HEK293 (cell line): ENCODE results near the gene ZNF594.

Source experiments
- SALL2 ChIP-seq: fragments of 450-650 bp; formaldehyde crosslinking; IDR thresholded peaks from 2 replicates; pipeline ENCODE4 v1.5.0; 2017; ENCODE audit warnings: missing biosample characterization, mild to moderate bottlenecking, missing genetic modification characterization, borderline replicate concordance
- ZNF155 ChIP-seq: fragments of 450-650 bp; formaldehyde crosslinking; IDR thresholded peaks from 2 replicates; pipeline ENCODE4 v1.5.1; 2016; ENCODE audit warnings: missing biosample characterization, missing genetic modification characterization
- ZNF221 ChIP-seq: fragments of 450-650 bp; formaldehyde crosslinking; IDR thresholded peaks from 2 replicates; pipeline ENCODE4 v1.5.1; 2017; ENCODE audit warnings: missing biosample characterization, missing genetic modification characterization, borderline replicate concordance
- ZNF248 ChIP-seq: fragments of 450-650 bp; formaldehyde crosslinking; IDR thresholded peaks from 2 replicates; pipeline ENCODE4 v1.5.1; 2017; ENCODE audit warnings: missing biosample characterization, missing genetic modification characterization
- ZNF266 ChIP-seq: fragments of 450-650 bp; formaldehyde crosslinking; IDR thresholded peaks from 2 replicates; pipeline ENCODE4 v1.5.1; 2016; ENCODE audit warnings: missing biosample characterization, missing genetic modification characterization, low read depth
- ZNF37A ChIP-seq: fragments of 450-650 bp; IDR thresholded peaks from 2 replicates; pipeline ENCODE4 v1.5.1; 2018; ENCODE audit warnings: missing biosample characterization, missing genetic modification characterization
- ZNF394 ChIP-seq: fragments of 450-650 bp; formaldehyde crosslinking; IDR thresholded peaks from 2 replicates; pipeline ENCODE4 v1.5.1; 2016; ENCODE audit warnings: missing biosample characterization, missing genetic modification characterization, mild to moderate bottlenecking, moderate library complexity, borderline replicate concordance
- ZNF544 ChIP-seq: fragments of 450-650 bp; formaldehyde crosslinking; IDR thresholded peaks from 2 replicates; pipeline ENCODE4 v1.5.0; 2017; ENCODE audit warnings: missing biosample characterization, missing genetic modification characterization
- ZNF585B ChIP-seq: fragments of 450-650 bp; formaldehyde crosslinking; IDR thresholded peaks from 2 replicates; pipeline ENCODE4 v1.5.1; 2016; ENCODE audit warnings: missing biosample characterization, missing genetic modification characterization
- ZNF623 ChIP-seq: fragments of 450-650 bp; formaldehyde crosslinking; IDR thresholded peaks from 2 replicates; pipeline ENCODE4 v1.5.1; 2016; ENCODE audit warnings: missing biosample characterization, missing genetic modification characterization
- ZNF624 ChIP-seq: fragments of 450-650 bp; formaldehyde crosslinking; IDR thresholded peaks from 2 replicates; pipeline ENCODE4 v1.5.1; 2017; ENCODE audit warnings: missing biosample characterization, missing genetic modification characterization
- ZNF785 ChIP-seq: fragments of 450-650 bp; formaldehyde crosslinking; IDR thresholded peaks from 2 replicates; pipeline ENCODE4 v1.5.1; 2016; ENCODE audit warnings: missing biosample characterization, missing genetic modification characterization
- ZSCAN23 ChIP-seq: fragments of 450-650 bp; formaldehyde crosslinking; IDR thresholded peaks from 2 replicates; pipeline ENCODE4 v1.5.1; 2016; ENCODE audit warnings: missing biosample characterization, missing genetic modification characterization
- ZXDB ChIP-seq: fragments of 450-650 bp; formaldehyde crosslinking; IDR thresholded peaks from 2 replicates; pipeline ENCODE4 v1.5.1; 2016; ENCODE audit warnings: missing biosample characterization, missing genetic modification characterization
- TF ChIP-seq, protein P1 (sequence below): fragments of 450-650 bp; formaldehyde crosslinking; IDR thresholded peaks from 2 replicates; pipeline ENCODE4 v1.5.1; 2016; ENCODE audit warnings: missing biosample characterization, missing genetic modification characterization
- TF ChIP-seq, protein P2 (sequence below): fragments of 450-650 bp; formaldehyde crosslinking; IDR thresholded peaks from 2 replicates; pipeline ENCODE4 v1.5.1; 2016; ENCODE audit warnings: missing biosample characterization, missing genetic modification characterization
- TF ChIP-seq, protein P3 (sequence below): fragments of 450-650 bp; formaldehyde crosslinking; IDR thresholded peaks from 2 replicates; pipeline ENCODE4 v1.5.1; 2016; ENCODE audit warnings: missing biosample characterization, missing genetic modification characterization
- TF ChIP-seq, protein P4 (sequence below): IDR thresholded peaks from 2 replicates; pipeline ENCODE4 v1.6.1; 2011; ENCODE audit warnings: mild to moderate bottlenecking, low read depth, low read length, borderline replicate concordance
- TF ChIP-seq, protein P5 (sequence below): fragments of 450-650 bp; formaldehyde crosslinking; IDR thresholded peaks from 2 replicates; pipeline ENCODE4 v1.5.1; 2016; ENCODE audit warnings: missing biosample characterization, missing genetic modification characterization
- TF ChIP-seq, protein P6 (sequence below): fragments of 450-650 bp; formaldehyde crosslinking; IDR thresholded peaks from 2 replicates; pipeline ENCODE4 v1.5.1; 2016; ENCODE audit warnings: missing biosample characterization, missing genetic modification characterization
- TF ChIP-seq, protein P7 (sequence below): fragments of 450-650 bp; formaldehyde crosslinking; IDR thresholded peaks from 2 replicates; pipeline ENCODE4 v1.5.1; 2016; ENCODE audit warnings: missing biosample characterization, missing genetic modification characterization
- TF ChIP-seq, protein P8 (sequence below): fragments of 450-650 bp; formaldehyde crosslinking; IDR thresholded peaks from 2 replicates; pipeline ENCODE4 v1.5.1; 2016; ENCODE audit warnings: missing biosample characterization, missing genetic modification characterization, borderline replicate concordance
- TF ChIP-seq, protein P9 (sequence below): fragments of 450-650 bp; formaldehyde crosslinking; IDR thresholded peaks from 2 replicates; pipeline ENCODE4 v1.5.1; 2016; ENCODE audit warnings: missing biosample characterization, missing genetic modification characterization

Gene ZNF594

DNA sequence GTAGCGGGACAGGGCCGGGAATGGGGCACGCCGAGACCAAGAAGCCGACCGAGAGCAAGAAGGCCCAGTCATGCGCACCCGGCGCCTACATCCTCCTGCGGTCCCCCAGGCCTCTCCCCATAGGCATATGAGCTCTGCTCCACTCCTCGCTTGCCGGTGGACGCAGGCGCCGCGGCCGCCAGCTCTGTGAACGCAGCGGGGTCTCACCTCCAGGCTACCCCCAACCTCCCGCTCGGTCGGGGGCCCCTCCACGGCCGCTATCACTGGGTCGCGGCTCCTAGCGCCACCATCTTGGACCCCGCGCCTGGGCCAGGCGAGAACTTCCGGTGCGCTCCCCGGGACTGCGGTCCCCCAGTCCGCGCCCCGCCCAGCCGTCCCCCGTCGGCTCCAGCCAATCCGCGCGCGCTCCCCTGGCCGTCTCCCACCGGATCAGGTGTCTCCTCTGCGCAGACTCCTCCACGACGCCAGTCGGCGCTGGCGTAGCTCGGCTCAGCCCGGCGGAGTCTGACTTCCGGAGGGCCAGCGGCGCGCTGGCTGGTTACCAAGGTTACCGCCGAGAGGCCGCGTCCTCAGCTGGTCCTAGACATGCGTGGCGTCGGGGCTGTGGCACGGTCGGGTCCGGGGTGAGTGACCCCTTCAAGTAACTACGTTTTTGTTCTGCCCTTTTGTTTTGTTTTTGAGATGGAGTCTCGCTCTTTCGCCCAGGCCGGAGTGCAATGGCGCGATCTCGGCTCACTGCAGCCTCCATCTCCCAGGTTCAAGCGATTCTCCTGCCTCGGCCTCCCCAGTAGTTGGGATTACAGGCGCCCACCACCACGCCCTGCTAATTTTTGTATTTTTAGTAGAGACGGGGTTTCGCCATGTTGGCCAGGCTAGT lies at the start of gene ZNF594 (continued):
- TF ChIP-seq ZNF544 (tag by site-specific recombination): no peak
- no peak for TF ChIP-seq ZNF37A (tag by site-specific recombination)
- 0 out of 2 replicates have a peak, but pooled peaks have one; percentile 50 for TF ChIP-seq ZNF785
- TF ChIP-seq, protein P1, sequence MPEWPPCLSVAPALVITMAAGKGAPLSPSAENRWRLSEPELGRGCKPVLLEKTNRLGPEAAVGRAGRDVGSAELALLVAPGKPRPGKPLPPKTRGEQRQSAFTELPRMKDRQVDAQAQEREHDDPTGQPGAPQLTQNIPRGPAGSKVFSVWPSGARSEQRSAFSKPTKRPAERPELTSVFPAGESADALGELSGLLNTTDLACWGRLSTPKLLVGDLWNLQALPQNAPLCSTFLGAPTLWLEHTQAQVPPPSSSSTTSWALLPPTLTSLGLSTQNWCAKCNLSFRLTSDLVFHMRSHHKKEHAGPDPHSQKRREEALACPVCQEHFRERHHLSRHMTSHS (tag by site-specific recombination): no peak
- peak; percentile 69; the same call in 1 of the 2 replicates for TF ChIP-seq ZXDB
- no peak for TF ChIP-seq ZNF155 (tag by site-specific recombination)
- TF ChIP-seq, protein P2, sequence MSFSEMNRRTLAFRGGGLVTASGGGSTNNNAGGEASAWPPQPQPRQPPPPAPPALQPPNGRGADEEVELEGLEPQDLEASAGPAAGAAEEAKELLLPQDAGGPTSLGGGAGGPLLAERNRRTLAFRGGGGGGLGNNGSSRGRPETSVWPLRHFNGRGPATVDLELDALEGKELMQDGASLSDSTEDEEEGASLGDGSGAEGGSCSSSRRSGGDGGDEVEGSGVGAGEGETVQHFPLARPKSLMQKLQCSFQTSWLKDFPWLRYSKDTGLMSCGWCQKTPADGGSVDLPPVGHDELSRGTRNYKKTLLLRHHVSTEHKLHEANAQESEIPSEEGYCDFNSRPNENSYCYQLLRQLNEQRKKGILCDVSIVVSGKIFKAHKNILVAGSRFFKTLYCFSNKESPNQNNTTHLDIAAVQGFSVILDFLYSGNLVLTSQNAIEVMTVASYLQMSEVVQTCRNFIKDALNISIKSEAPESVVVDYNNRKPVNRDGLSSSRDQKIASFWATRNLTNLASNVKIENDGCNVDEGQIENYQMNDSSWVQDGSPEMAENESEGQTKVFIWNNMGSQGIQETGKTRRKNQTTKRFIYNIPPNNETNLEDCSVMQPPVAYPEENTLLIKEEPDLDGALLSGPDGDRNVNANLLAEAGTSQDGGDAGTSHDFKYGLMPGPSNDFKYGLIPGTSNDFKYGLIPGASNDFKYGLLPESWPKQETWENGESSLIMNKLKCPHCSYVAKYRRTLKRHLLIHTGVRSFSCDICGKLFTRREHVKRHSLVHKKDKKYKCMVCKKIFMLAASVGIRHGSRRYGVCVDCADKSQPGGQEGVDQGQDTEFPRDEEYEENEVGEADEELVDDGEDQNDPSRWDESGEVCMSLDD (tag by site-specific recombination): peak; percentile 100
- no peak for TF ChIP-seq ZNF248 (tag by site-specific recombination)
- TF ChIP-seq, protein P3, sequence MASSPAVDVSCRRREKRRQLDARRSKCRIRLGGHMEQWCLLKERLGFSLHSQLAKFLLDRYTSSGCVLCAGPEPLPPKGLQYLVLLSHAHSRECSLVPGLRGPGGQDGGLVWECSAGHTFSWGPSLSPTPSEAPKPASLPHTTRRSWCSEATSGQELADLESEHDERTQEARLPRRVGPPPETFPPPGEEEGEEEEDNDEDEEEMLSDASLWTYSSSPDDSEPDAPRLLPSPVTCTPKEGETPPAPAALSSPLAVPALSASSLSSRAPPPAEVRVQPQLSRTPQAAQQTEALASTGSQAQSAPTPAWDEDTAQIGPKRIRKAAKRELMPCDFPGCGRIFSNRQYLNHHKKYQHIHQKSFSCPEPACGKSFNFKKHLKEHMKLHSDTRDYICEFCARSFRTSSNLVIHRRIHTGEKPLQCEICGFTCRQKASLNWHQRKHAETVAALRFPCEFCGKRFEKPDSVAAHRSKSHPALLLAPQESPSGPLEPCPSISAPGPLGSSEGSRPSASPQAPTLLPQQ (tag by site-specific recombination): peak; percentile 50; the same call in 1 of the 2 replicates
- peak; percentile 76; the same call in 1 of the 2 replicates for TF ChIP-seq ZNF394 (tag by site-specific recombination)
- no peak for TF ChIP-seq ZNF585B (tag by site-specific recombination)
- TF ChIP-seq, protein P4, sequence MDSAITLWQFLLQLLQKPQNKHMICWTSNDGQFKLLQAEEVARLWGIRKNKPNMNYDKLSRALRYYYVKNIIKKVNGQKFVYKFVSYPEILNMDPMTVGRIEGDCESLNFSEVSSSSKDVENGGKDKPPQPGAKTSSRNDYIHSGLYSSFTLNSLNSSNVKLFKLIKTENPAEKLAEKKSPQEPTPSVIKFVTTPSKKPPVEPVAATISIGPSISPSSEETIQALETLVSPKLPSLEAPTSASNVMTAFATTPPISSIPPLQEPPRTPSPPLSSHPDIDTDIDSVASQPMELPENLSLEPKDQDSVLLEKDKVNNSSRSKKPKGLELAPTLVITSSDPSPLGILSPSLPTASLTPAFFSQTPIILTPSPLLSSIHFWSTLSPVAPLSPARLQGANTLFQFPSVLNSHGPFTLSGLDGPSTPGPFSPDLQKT: peak; percentile 39; the same call in 1 of the 2 replicates
- no peak for TF ChIP-seq SALL2 (tag by site-specific recombination)
- TF ChIP-seq, protein P5, sequence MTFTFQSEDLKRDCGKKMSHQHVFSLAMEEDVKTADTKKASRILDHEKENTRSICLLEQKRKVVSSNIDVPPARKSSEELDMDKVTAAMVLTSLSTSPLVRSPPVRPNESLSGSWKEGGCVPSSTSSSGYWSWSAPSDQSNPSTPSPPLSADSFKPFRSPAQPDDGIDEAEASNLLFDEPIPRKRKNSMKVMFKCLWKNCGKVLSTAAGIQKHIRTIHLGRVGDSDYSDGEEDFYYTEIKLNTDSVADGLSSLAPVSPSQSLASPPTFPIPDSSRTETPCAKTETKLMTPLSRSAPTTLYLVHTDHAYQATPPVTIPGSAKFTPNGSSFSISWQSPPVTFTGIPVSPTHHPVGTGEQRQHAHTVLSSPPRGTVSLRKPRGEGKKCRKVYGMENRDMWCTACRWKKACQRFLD (tag by site-specific recombination): no peak
- no peak for TF ChIP-seq ZNF624
- TF ChIP-seq, protein P6, sequence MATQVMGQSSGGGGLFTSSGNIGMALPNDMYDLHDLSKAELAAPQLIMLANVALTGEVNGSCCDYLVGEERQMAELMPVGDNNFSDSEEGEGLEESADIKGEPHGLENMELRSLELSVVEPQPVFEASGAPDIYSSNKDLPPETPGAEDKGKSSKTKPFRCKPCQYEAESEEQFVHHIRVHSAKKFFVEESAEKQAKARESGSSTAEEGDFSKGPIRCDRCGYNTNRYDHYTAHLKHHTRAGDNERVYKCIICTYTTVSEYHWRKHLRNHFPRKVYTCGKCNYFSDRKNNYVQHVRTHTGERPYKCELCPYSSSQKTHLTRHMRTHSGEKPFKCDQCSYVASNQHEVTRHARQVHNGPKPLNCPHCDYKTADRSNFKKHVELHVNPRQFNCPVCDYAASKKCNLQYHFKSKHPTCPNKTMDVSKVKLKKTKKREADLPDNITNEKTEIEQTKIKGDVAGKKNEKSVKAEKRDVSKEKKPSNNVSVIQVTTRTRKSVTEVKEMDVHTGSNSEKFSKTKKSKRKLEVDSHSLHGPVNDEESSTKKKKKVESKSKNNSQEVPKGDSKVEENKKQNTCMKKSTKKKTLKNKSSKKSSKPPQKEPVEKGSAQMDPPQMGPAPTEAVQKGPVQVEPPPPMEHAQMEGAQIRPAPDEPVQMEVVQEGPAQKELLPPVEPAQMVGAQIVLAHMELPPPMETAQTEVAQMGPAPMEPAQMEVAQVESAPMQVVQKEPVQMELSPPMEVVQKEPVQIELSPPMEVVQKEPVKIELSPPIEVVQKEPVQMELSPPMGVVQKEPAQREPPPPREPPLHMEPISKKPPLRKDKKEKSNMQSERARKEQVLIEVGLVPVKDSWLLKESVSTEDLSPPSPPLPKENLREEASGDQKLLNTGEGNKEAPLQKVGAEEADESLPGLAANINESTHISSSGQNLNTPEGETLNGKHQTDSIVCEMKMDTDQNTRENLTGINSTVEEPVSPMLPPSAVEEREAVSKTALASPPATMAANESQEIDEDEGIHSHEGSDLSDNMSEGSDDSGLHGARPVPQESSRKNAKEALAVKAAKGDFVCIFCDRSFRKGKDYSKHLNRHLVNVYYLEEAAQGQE (tag by site-specific recombination): peak; percentile 12; the same call in 1 of the 2 replicates
- 0 out of 2 replicates have a peak, but pooled peaks have one; percentile 14 for TF ChIP-seq ZNF623
- TF ChIP-seq, protein P7, sequence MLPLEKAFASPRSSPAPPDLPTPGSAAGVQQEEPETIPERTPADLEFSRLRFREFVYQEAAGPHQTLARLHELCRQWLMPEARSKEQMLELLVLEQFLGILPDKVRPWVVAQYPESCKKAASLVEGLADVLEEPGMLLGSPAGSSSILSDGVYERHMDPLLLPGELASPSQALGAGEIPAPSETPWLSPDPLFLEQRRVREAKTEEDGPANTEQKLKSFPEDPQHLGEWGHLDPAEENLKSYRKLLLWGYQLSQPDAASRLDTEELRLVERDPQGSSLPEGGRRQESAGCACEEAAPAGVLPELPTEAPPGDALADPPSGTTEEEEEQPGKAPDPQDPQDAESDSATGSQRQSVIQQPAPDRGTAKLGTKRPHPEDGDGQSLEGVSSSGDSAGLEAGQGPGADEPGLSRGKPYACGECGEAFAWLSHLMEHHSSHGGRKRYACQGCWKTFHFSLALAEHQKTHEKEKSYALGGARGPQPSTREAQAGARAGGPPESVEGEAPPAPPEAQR (tag by site-specific recombination): no peak
- TF ChIP-seq ZNF221 (tag by site-specific recombination): no peak
- no peak for TF ChIP-seq ZNF266 (tag by site-specific recombination)
- TF ChIP-seq ZSCAN23 (tag by site-specific recombination): 0 out of 2 replicates have a peak, but pooled peaks have one; percentile 5
- TF ChIP-seq, protein P8, sequence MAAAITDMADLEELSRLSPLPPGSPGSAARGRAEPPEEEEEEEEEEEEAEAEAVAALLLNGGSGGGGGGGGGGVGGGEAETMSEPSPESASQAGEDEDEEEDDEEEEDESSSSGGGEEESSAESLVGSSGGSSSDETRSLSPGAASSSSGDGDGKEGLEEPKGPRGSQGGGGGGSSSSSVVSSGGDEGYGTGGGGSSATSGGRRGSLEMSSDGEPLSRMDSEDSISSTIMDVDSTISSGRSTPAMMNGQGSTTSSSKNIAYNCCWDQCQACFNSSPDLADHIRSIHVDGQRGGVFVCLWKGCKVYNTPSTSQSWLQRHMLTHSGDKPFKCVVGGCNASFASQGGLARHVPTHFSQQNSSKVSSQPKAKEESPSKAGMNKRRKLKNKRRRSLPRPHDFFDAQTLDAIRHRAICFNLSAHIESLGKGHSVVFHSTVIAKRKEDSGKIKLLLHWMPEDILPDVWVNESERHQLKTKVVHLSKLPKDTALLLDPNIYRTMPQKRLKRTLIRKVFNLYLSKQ (tag by site-specific recombination): no peak
- TF ChIP-seq, protein P9, sequence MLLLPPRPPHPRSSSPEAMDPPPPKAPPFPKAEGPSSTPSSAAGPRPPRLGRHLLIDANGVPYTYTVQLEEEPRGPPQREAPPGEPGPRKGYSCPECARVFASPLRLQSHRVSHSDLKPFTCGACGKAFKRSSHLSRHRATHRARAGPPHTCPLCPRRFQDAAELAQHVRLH: peak; percentile 40
